ENCODE results near the gene EDN1. TPM values are rescaled to one million over a fixed set of nuclear protein-coding genes. Genes with fewer than 3 reads are reported as not detected.
A peak's percentile ranks its signal among the peaks of the same experiment; 100 is the strongest.

Gene EDN1
- polyA plus RNA-seq, 3 donors = 0.11 to 0.71 TPM; not detected in 1

GRCh38 chr6:12336121-12336971, 46.2 kb downstream of the EDN1 start:
- H3K4me3 Mint-ChIP-seq = no peak overlapping the region
- H3K27ac Mint-ChIP-seq = peak overlapping the region in 2 of 7 donors; percentile 31 to 69
- Histone ChIP-seq H3K9ac (ENCODE audit: insufficient read depth, low read length, poor library complexity, severe bottlenecking) (no peak overlapping the region), H3K4me3 (replicated peaks in 1 of 3; ENCODE audit: low read depth in 2 of 3, low read length in 3 of 3) (no peak overlapping the region), H3K36me3 (replicated peaks in 1 of 2; ENCODE audit: control insufficient read depth in 1 of 2, insufficient read depth in 2 of 2, low read length in 2 of 2) (no peaks in the 10 kb centered on the region), H3K9me3 (replicated peaks in 1 of 2; ENCODE audit: control insufficient read depth in 1 of 2, insufficient read depth in 1 of 2, low read length in 2 of 2) (no peaks in the 10 kb centered on the region), H3K27me3 (ENCODE audit: control insufficient read depth in 2 of 2, insufficient read depth in 2 of 2, low read length in 2 of 2) (no peaks in the 10 kb centered on the region), H3K79me2 (ENCODE audit: insufficient read depth, low read length) (no peaks in the 10 kb centered on the region), H3K4me2 (replicated peaks; ENCODE audit: extremely low read depth, low read length, poor library complexity, severe bottlenecking) (no peak overlapping the region), H4K20me1 (ENCODE audit: insufficient read depth, low read length) (no peaks in the 10 kb centered on the region), H3K4me1 (ENCODE audit: control insufficient read depth in 1 of 2, insufficient read depth in 2 of 2, low read length in 2 of 2) (peaks cover 24 to 30% of the 10 kb centered on the region in 2 donors), H3K27ac (ENCODE audit: low read depth in 1 of 2, low read length in 2 of 2) (no peak overlapping the region), H2AFZ (ENCODE audit: insufficient read depth, low read depth, low read length, poor library complexity, severe bottlenecking) (no peak overlapping the region)
- peaks cover 0 to 2% (median 0%) of the 10 kb centered on the region in 7 donors for H3K9me3 Mint-ChIP-seq
- WGBS (ENCODE audit: insufficient coverage) = no CpG with 5 or more reads among the region's 5 CpGs
- H3K27me3 Mint-ChIP-seq (ENCODE audit: low read depth in 3 of 3) = peaks cover 0 to 4% (median 4%) of the 10 kb centered on the region in 3 donors
- no peak for TF ChIP-seq CTCF (IDR thresholded peaks at IDR 0.05)
- intact Hi-C loops (cut with micrococcal nuclease) = no loop called here
- H3K4me1 Mint-ChIP-seq = peaks cover 33% of the 10 kb centered on the region
- no peaks in the 10 kb centered on the region for H3K36me3 Mint-ChIP-seq
- no peak for DNase-seq

GRCh38 chr6:12339022-12339421, 48.9 kb downstream of the EDN1 start:
- Histone ChIP-seq H3K79me2 (ENCODE audit: insufficient read depth, low read length) (no peaks in the 10 kb centered on the region), H3K4me2 (replicated peaks; ENCODE audit: extremely low read depth, low read length, poor library complexity, severe bottlenecking) (no peak overlapping the region), H3K36me3 (replicated peaks in 1 of 2; ENCODE audit: control insufficient read depth in 1 of 2, insufficient read depth in 2 of 2, low read length in 2 of 2) (no peaks in the 10 kb centered on the region), H2AFZ (ENCODE audit: insufficient read depth, low read depth, low read length, poor library complexity, severe bottlenecking) (no peak overlapping the region), H4K20me1 (ENCODE audit: insufficient read depth, low read length) (no peaks in the 10 kb centered on the region), H3K4me3 (replicated peaks in 1 of 3; ENCODE audit: low read depth in 2 of 3, low read length in 3 of 3) (no peak overlapping the region), H3K9ac (ENCODE audit: insufficient read depth, low read length, poor library complexity, severe bottlenecking) (no peak overlapping the region), H3K27me3 (ENCODE audit: control insufficient read depth in 2 of 2, insufficient read depth in 2 of 2, low read length in 2 of 2) (no peaks in the 10 kb centered on the region), H3K9me3 (replicated peaks in 1 of 2; ENCODE audit: control insufficient read depth in 1 of 2, insufficient read depth in 1 of 2, low read length in 2 of 2) (no peaks in the 10 kb centered on the region), H3K4me1 (ENCODE audit: control insufficient read depth in 1 of 2, insufficient read depth in 2 of 2, low read length in 2 of 2) (peaks cover 27 to 33% of the 10 kb centered on the region in 2 donors), H3K27ac (ENCODE audit: low read depth in 1 of 2, low read length in 2 of 2) (no peak overlapping the region)
- intact Hi-C loops (cut with micrococcal nuclease) = no loop called here
- Mint-ChIP-seq H3K4me1 (peaks cover 37% of the 10 kb centered on the region), H3K27me3 (ENCODE audit: low read depth in 3 of 3) (peaks cover 0 to 5% (median 4%) of the 10 kb centered on the region in 3 donors), H3K27ac (no peak overlapping the region), H3K36me3 (no peaks in the 10 kb centered on the region), H3K9me3 (peaks cover 0 to 2% (median 0%) of the 10 kb centered on the region in 7 donors), H3K4me3 (no peak overlapping the region)
- TF ChIP-seq CTCF (IDR thresholded peaks at IDR 0.05) = no peak
- DNase-seq = no peak
- no CpG with 5 or more reads among the region's 3 CpGs for WGBS (ENCODE audit: insufficient coverage)

Measured in CD14-positive monocyte (primary cell).